Thyroid gland (tissue), 4 donors: ENCODE data around the gene PHOX2A. TPM values are rescaled to one million over a fixed set of nuclear protein-coding genes. Genes with fewer than 3 reads are reported as not detected.

Experiments used
- DNase-seq, 2 donors: peaks; one replicate each; pipeline ENCODE4 v3.0.0-alpha.2; 2019
- H3K27ac ChIP-seq, 3 donors: fragments of 200-600 bp; sonication (generic); 1 replicate in 2 of 3; 2 replicates in 1 of 3; pipeline ENCODE4 v1.5.1; 2016 to 2019; ENCODE audit warnings: mild to moderate bottlenecking in 1 of 3, moderate library complexity in 1 of 3
- H3K27me3 ChIP-seq: fragments of 200-600 bp; sonication (generic); one replicate; pipeline ENCODE4 v1.5.1; 2019
- H3K36me3 ChIP-seq, 2 donors: fragments of 200-600 bp; sonication (generic); one replicate each; pipeline ENCODE4 v1.5.1; 2016 to 2019
- H3K4me1 ChIP-seq, 2 donors: fragments of 200-600 bp; sonication (generic); one replicate each; pipeline ENCODE4 v1.5.1; 2017 to 2019
- H3K4me3 ChIP-seq, 3 donors: fragments of 200-600 bp; sonication (generic); replicated peaks in 1 of 3; 1 replicate in 2 of 3; 2 replicates in 1 of 3; pipeline ENCODE4 v1.5.1; 2016; ENCODE audit warnings: mild to moderate bottlenecking in 1 of 3
- H3K9me3 ChIP-seq: fragments of 200-600 bp; sonication (generic); one replicate; pipeline ENCODE4 v1.5.1; 2017
- POLR2A ChIP-seq, 2 donors: fragments of 450-650 bp; IDR thresholded peaks; one replicate each; pipeline ENCODE4 v1.6.1; 2017; ENCODE audit warnings: antibody characterized with exemption in 2 of 2, mild to moderate bottlenecking in 2 of 2, moderate library complexity in 1 of 2
- WGBS, 2 donors: methylation state at CpG; one replicate each; pipeline ENCODE4 v1.1.5; 2017; 5-methylcytosine and 5-hydroxymethylcytosine counted together
- intact Hi-C: fragments of 100-400 bp; cut with DNase I; formaldehyde crosslinking; loops from one replicate; pipeline ENCODE4 v1.15.1; 2023
- total RNA-seq, 4 donors: library from RNA; depleted of rRNA; stranded (reverse); fragments of >200 nt; gene quantifications; one replicate each; pipeline ENCODE4 v1.2.3, GENCODE V29; 2016
- TF ChIP-seq, protein P1 (sequence below), 6 experiments: fragments of 200-600 bp in 3 of 6; fragments of 450-650 bp in 3 of 6; sonication (generic) in 3 of 6; IDR thresholded peaks; one replicate each; pipeline ENCODE4 v1.5.1; 2016 to 2019; ENCODE audit warnings: antibody characterized with exemption in 6 of 6, mild to moderate bottlenecking in 2 of 6, inconsistent platforms in 1 of 6, moderate library complexity in 1 of 6

PHOX2A gene
- total RNA-seq, 4 donors from 2014 or later: not detected

- intact Hi-C loops: no loop called here
- Histone ChIP-seq H3K27me3 (no peaks in the 10 kb centered on the region), H3K4me1 (no peaks in the 10 kb centered on the region)
Observed at GRCh38 chr11:72251614-72252013, 7.6 kb upstream of the PHOX2A start.

DNA sequence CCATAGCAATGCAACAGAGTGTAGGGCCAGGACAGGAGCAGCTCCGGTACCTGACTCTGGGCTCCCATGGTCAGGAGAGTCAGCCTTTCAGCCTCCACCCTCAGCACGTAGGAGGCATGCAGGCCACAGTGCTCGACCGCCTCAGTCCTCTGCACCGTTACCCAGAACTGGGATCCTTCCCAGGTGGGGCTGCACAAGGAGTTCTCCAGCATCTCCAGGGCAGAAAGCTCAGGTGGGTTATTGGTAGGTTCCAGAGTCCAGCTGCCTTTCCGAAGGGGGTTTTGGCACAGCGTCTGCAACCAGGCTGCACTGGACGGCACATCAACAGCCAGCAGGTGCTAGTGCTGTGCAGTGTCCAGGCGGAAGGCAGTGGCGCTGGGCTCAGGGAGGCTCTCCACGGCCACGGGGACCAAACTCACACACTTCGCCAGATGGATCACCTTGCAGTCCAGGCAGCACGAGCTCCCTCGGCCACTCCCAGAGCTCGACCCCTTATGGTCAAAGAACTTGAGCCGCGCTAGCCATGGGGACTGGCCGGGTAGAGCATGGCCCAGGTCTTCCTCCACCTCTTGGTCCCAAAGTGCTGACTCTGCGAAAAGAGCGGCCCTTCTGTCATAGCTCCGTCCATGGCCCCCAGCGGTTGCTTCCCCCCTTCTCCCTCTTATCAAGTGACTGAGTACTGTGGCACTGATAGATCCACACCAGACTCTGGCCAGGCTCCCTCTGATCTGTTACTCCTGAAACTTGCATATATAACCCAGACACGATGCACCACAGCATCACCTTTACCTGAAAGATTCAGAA is 6.9 kb upstream of the PHOX2A start:
- Histone ChIP-seq H3K9me3 (no peaks in the 10 kb centered on the region), H3K27ac (no peak overlapping the region), H3K36me3 (no peaks in the 10 kb centered on the region), H3K4me1 (no peaks in the 10 kb centered on the region), H3K4me3 (no peak overlapping the region), H3K27me3 (no peaks in the 10 kb centered on the region)
- intact Hi-C loops: no loop called here
- DNase-seq: no peak
- 85% methylated on average over 15 to 21 of the region's 24 CpGs for WGBS, 2 donors
- TF ChIP-seq, protein P1, sequence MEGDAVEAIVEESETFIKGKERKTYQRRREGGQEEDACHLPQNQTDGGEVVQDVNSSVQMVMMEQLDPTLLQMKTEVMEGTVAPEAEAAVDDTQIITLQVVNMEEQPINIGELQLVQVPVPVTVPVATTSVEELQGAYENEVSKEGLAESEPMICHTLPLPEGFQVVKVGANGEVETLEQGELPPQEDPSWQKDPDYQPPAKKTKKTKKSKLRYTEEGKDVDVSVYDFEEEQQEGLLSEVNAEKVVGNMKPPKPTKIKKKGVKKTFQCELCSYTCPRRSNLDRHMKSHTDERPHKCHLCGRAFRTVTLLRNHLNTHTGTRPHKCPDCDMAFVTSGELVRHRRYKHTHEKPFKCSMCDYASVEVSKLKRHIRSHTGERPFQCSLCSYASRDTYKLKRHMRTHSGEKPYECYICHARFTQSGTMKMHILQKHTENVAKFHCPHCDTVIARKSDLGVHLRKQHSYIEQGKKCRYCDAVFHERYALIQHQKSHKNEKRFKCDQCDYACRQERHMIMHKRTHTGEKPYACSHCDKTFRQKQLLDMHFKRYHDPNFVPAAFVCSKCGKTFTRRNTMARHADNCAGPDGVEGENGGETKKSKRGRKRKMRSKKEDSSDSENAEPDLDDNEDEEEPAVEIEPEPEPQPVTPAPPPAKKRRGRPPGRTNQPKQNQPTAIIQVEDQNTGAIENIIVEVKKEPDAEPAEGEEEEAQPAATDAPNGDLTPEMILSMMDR (IDR thresholded peaks at IDR 0.05): no peak
- no peak for TF ChIP-seq POLR2A (IDR thresholded peaks at IDR 0.05)

More at GRCh38 chr11:72251614-72252013, 7.6 kb upstream of the PHOX2A start:
- no peaks in the 10 kb centered on the region for H3K36me3 ChIP-seq
- H3K27ac ChIP-seq: no peak overlapping the region
- H3K9me3 ChIP-seq: no peaks in the 10 kb centered on the region
- no peak overlapping the region for H3K4me3 ChIP-seq
- no peak for DNase-seq
- TF ChIP-seq POLR2A (IDR thresholded peaks at IDR 0.05): no peak
- TF ChIP-seq, protein P1 (IDR thresholded peaks at IDR 0.05): no peak
- 84 to 87% methylated on average over 5 of the region's 5 CpGs for WGBS, 2 donors

- no peaks in the 10 kb centered on the region for H3K36me3 ChIP-seq
- no peak overlapping the region for H3K27ac ChIP-seq
- intact Hi-C loops: no loop called here
- H3K4me3 ChIP-seq: no peak overlapping the region
- TF ChIP-seq, protein P1 (IDR thresholded peaks at IDR 0.05): no peak
- TF ChIP-seq POLR2A (IDR thresholded peaks at IDR 0.05): no peak
- whole genome bisulfite sequencing, 2 donors: 83 to 96% methylated on average over 5 of the region's 5 CpGs
- no peaks in the 10 kb centered on the region for H3K4me1 ChIP-seq
- peaks cover 1% of the 10 kb centered on the region for H3K27me3 ChIP-seq
- H3K9me3 ChIP-seq: no peaks in the 10 kb centered on the region
- DNase-seq: no peak
Observed at GRCh38 chr11:72249961-72250360, 6.0 kb upstream of the PHOX2A start.

DNA sequence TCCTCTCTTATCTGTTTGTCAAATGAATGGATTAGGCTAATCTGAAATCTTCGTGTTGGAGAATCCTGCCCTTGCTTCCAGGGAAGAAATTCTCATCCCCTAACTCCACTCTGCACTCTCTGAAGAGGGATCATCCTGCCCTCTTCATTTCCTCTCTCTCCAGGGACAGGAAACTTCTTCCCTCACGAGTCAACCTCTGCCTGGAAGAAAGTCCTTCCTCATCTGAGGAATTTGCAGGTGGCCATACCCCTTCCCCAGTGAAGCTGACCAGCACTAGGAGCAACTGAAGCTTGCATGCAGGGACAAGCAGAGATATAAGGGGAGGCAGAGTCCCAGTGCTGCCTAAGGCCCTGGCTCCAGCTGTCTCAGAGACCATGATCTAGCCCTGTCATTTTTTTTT is 3.6 kb upstream of the PHOX2A start:
- Histone ChIP-seq H3K4me3 (no peak overlapping the region), H3K27me3 (peaks cover 15% of the 10 kb centered on the region), H3K4me1 (peaks cover 10% of the 10 kb centered on the region in 2 donors), H3K27ac (no peak overlapping the region), H3K36me3 (no peaks in the 10 kb centered on the region), H3K9me3 (no peaks in the 10 kb centered on the region)
- TF ChIP-seq, protein P1 (IDR thresholded peaks at IDR 0.05): no peak
- TF ChIP-seq POLR2A (IDR thresholded peaks at IDR 0.05): no peak
- WGBS, 2 donors: 53 to 55% methylated on average over 2 of the region's 2 CpGs
- no peak for DNase-seq
- intact Hi-C loops: no loop called here

DNA sequence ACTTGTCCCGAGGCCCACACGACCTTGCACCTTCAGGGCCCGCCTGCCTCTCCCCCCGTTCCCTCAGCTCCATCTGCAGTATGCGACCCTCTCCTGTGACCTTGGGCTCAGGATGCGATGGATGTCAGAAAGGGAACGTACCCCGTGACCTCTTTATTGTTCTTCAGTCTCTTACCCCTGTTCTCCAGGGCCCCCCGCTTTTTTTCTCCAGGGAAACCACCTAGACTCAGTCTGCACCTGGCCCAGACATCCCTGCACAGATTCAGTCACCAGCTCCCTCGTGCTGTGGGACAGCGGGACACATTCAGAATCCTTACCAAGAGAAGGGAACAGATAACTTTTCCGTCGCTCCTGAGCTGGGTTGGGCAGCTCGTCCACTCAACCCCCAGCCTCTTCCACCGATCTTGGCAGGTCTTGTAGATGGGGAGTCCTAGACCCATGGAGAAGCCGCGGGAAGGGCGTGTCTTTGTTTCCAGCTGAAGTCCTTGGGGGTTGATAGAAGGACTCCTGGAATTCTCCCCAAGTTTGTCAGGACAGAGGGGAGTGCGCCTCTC is 1.4 kb upstream of the PHOX2A start:
- no peak overlapping the region for H3K4me3 ChIP-seq
- no peak overlapping the region for H3K27ac ChIP-seq
- 30 to 41% methylated on average over 19 of the region's 19 CpGs for WGBS, 2 donors
- H3K9me3 ChIP-seq: no peaks in the 10 kb centered on the region
- H3K4me1 ChIP-seq: peaks cover 14 to 15% of the 10 kb centered on the region in 2 donors
- no peak for TF ChIP-seq POLR2A (IDR thresholded peaks at IDR 0.05)
- TF ChIP-seq, protein P1 (IDR thresholded peaks at IDR 0.05): no peak
- DNase-seq: no peak
- H3K27me3 ChIP-seq: peaks cover 15% of the 10 kb centered on the region
- intact Hi-C loops: no loop called here
- H3K36me3 ChIP-seq: no peaks in the 10 kb centered on the region
